GM13976 (cell line): ENCODE data around the gene KNCN.

ENCODE experiments used
- DNase-seq: peaks from one replicate; pipeline ENCODE4 v3.0.0; 2012; ENCODE audit warnings: low spot score
- CTCF ChIP-seq: IDR thresholded peaks from 2 replicates; pipeline ENCODE4 v1.5.1; 2012; ENCODE audit warnings: borderline replicate concordance, mild to moderate bottlenecking; ENCODE audit not compliant: insufficient read depth; ENCODE audit errors: extremely low read depth, missing control alignments, control extremely low read depth
- in situ Hi-C: fragments of 300-500 bp; cut with MboI; formaldehyde crosslinking; loops from one replicate; pipeline ENCODE4 v1.12.0; 2022; ENCODE audit warnings: low sequenced_read_pairs, mixed read lengths, inconsistent platforms; ENCODE audit not compliant: unreplicated experiment

Gene KNCN

DNA sequence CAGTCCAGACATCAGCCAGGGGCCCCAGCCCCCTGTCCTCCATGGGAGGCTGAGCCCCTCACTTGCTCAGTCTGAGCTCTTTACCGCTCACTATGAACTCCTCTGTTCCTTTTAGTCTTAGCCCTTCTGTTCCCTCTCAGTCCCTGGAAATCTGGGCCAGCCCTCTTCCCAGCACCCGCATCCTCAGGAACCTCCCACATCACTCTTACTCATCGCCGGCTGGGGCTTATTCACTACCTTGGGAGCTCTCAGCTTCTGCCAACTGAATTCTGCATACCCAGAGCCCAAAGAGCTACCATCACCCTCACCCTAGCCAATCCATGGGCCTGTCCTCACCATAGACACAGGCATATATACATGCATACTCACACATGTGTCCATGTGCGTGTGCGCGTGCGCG is 11.5 kb downstream of the KNCN start:
- no peak for TF ChIP-seq CTCF
- no peak for DNase-seq
- in situ Hi-C loops = no loop called here

- TF ChIP-seq CTCF = no peak
- in situ Hi-C loops = no loop called here
These were observed 13.3 kb downstream of the KNCN start for GRCh38 chr1:46538147-46538546.

DNA sequence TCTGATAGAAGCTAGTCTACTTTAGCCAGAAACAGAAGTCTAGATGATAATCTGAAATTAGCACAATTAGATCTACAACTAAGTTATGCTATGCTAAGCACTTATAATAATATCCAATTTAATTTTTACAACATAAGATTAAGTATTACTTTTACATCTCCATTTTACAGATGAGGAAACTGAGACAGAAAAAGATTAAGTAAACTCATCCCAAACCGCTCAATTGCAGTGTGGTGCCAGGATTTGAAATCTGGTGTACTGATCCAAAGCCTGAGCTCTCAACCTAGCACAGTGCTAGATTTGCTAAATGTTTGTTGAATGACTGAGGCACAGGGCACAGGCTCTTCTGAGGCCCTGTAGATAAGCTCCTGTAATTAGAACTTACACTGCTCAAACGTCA is 13.8 kb downstream of the KNCN start:
- TF ChIP-seq CTCF = no peak
- in situ Hi-C loops = no loop called here
- DNase-seq = no peak

More at GRCh38 chr1:46538147-46538546, 13.3 kb downstream of the KNCN start:
- no peak for DNase-seq

DNA sequence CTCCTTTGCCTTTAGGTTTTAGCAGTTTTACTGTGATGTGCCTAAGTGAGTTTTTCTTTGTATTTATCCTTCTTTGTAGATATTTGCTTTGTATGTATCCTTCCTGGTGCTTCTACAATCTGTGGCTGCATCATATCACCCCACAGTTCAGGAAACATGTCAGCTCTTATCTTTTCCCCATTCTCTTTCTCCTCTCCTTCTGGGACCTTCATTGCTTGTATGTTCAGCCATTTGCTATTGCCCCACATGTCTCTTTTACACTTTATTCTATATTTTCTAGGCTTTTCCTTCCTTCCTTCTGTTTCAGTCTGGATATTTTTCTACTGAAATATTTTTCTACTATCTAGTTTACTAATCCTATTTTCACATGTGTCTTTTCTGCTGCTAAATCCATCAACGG is 14.9 kb downstream of the KNCN start:
- in situ Hi-C loops = no loop called here
- DNase-seq = no peak
- TF ChIP-seq CTCF = no peak

DNA sequence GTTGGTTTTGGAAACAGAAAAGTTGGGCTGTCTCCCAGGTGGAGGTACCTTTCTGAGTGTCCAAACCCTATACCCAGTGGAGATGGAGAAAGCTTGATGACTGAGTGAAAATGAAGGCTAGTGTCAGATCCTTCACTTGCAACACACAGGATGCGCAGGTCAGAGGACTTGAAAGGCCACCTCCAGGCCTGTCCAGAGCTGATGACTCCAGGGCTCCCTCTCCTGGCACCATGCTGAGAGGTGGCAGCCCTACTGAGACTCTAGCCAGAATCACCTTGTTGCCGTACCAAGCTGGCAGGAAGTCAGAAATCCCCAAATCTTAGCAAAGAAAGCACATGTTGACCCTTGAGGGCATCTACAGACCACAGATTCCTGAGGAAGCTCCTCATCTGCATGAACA is 16.4 kb downstream of the KNCN start:
- no peak for DNase-seq
- in situ Hi-C loops = no loop called here
- TF ChIP-seq CTCF = peak; percentile 33

- in situ Hi-C loops = no loop called here
- peak; percentile 61 for DNase-seq
- no peak for TF ChIP-seq CTCF
These were observed 18.1 kb downstream of the KNCN start for GRCh38 chr1:46533179-46533864.
